LHCN-M2 (cell line): ENCODE data around the gene KISS1R. TPM values are rescaled to one million over a fixed set of nuclear protein-coding genes. Genes with fewer than 3 reads are reported as not detected.
"Not testable (repeated sequence)": the region's sequence is repeated elsewhere in the genome, so short reads cannot be mapped to it uniquely, and the experiment has no call there.

Source experiments
- DNase-seq: peaks from one replicate; pipeline ENCODE4 v3.0.0-alpha.2; 2012; ENCODE audit warnings: low read depth
- total RNA-seq: library from RNA; depleted of rRNA; stranded (reverse); fragments of >200 nt; gene quantifications from 2 replicates; pipeline ENCODE4 v1.2.3, GENCODE V29; 2014

Gene KISS1R
- total RNA-seq, 1 experiment from 2014 or later, result not detected

- no peak for DNase-seq
Observed at GRCh38 chr19:952049-952679, 35.0 kb downstream of the KISS1R start.

GRCh38 chr19:952680-953444 lies 35.7 kb downstream of the KISS1R start:
- DNase-seq, result no peak

GRCh38 chr19:953445-954271 lies 36.5 kb downstream of the KISS1R start:
- DNase-seq, result no peak

- no peak for DNase-seq
Observed at GRCh38 chr19:954272-954671, 37.1 kb downstream of the KISS1R start.

GRCh38 chr19:954672-955494 lies 37.8 kb downstream of the KISS1R start:
- DNase-seq, result no peak

- DNase-seq, result no peak
Observed at GRCh38 chr19:955803-956765, 39.0 kb downstream of the KISS1R start.

GRCh38 chr19:956766-957440 lies 39.8 kb downstream of the KISS1R start:
- DNase-seq, result no peak

- DNase-seq, result not testable (repeated sequence)
Observed at GRCh38 chr19:957578-957977, 40.4 kb downstream of the KISS1R start.

- no peak for DNase-seq
Observed at GRCh38 chr19:958967-959855, 42.1 kb downstream of the KISS1R start.

- DNase-seq, result no peak
Observed at GRCh38 chr19:960020-960419, 42.9 kb downstream of the KISS1R start.

- DNase-seq, result no peak
Observed at GRCh38 chr19:960601-960938, 43.4 kb downstream of the KISS1R start.

GRCh38 chr19:961866-962620 lies 44.9 kb downstream of the KISS1R start:
- no peak for DNase-seq

GRCh38 chr19:962683-963400 lies 45.7 kb downstream of the KISS1R start:
- no peak for DNase-seq

GRCh38 chr19:963486-963951 lies 46.4 kb downstream of the KISS1R start:
- peak; percentile 50 for DNase-seq

- DNase-seq, result no peak
Observed at GRCh38 chr19:964116-964520, 47.0 kb downstream of the KISS1R start.

GRCh38 chr19:964761-965694 lies 47.9 kb downstream of the KISS1R start:
- DNase-seq, result peak; percentile 48
